Central memory CD8-positive, alpha-beta T cell (primary cell): ENCODE results near the gene PRSS48.
"Not testable (repeated sequence)": the region's sequence is repeated elsewhere in the genome, so short reads cannot be mapped to it uniquely, and the experiment has no call there.

Experiments used
- ATAC-seq: fragments of 150-1000 bp; cut with Tn5 transposase; replicated peaks from 2 replicates; pipeline ENCODE4 v1.10.0; 2022; ENCODE audit warnings: mild to moderate bottlenecking, moderate FRiP score, moderate number of reproducible peaks; ENCODE audit not compliant: poor library complexity, severe bottlenecking; ENCODE audit errors: extremely low read depth
- DNase-seq, 2 donors: peaks; one replicate each; pipeline ENCODE4 v3.0.0; 2021; ENCODE audit warnings: low spot score in 2 of 2
- H3K27ac Mint-ChIP-seq: one replicate; pipeline ENCODE4 v1.8.0; 2022; ENCODE audit warnings: low read depth, mild to moderate bottlenecking, moderate library complexity, mixed read lengths
- H3K27me3 Mint-ChIP-seq: one replicate; pipeline ENCODE4 v1.8.0; 2022; ENCODE audit warnings: mixed read lengths
- H3K36me3 Mint-ChIP-seq: one replicate; pipeline ENCODE4 v1.8.0; 2022; ENCODE audit warnings: mild to moderate bottlenecking, moderate library complexity, mixed read lengths; ENCODE audit not compliant: insufficient read depth
- H3K4me1 Mint-ChIP-seq: one replicate; pipeline ENCODE4 v1.8.0; 2022; ENCODE audit warnings: mixed read lengths
- H3K4me3 Mint-ChIP-seq: one replicate; pipeline ENCODE4 v1.8.0; 2022; ENCODE audit warnings: mild to moderate bottlenecking, moderate library complexity, mixed read lengths
- H3K9me3 Mint-ChIP-seq: one replicate; pipeline ENCODE4 v1.8.0; 2022; ENCODE audit warnings: mixed read lengths

Gene PRSS48

GRCh38 chr4:151310124-151310728, 33.3 kb downstream of the PRSS48 start:
- Mint-ChIP-seq H3K27ac (no peak overlapping the region), H3K4me3 (no peak overlapping the region), H3K36me3 (no peaks in the 10 kb centered on the region), H3K27me3 (no peaks in the 10 kb centered on the region), H3K9me3 (no peaks in the 10 kb centered on the region), H3K4me1 (no peaks in the 10 kb centered on the region)
- ATAC-seq, result no peak
- no peak for DNase-seq

GRCh38 chr4:151313306-151314009, 36.5 kb downstream of the PRSS48 start:
- Mint-ChIP-seq H3K9me3 (no peaks in the 10 kb centered on the region), H3K4me1 (no peaks in the 10 kb centered on the region), H3K4me3 (no peak overlapping the region), H3K36me3 (no peaks in the 10 kb centered on the region), H3K27me3 (peaks cover 21% of the 10 kb centered on the region), H3K27ac (no peak overlapping the region)
- no peak for DNase-seq
- ATAC-seq, result no peak

DNA sequence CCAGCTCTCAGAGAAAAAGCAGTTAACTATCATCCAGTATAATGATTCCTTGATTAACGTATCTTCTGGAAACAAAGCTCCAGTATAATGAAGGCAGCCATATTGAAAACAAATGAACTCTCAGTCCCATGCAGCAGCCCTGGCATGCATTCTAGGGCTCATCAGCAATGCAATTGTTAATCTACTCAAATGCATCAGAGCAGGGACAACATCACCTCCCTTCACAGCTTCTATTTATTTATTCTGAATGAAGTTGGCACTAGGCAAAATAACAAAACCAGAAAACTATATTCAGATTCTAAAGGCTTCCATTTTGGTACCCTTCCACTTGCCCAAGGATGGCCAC, 37.0 kb downstream of the PRSS48 start:
- DNase-seq, result no peak
- H3K9me3 Mint-ChIP-seq, result no peaks in the 10 kb centered on the region
- H3K27me3 Mint-ChIP-seq, result peaks cover 21% of the 10 kb centered on the region
- ATAC-seq, result no peak
- H3K4me1 Mint-ChIP-seq, result no peaks in the 10 kb centered on the region
- no peak overlapping the region for H3K27ac Mint-ChIP-seq
- no peaks in the 10 kb centered on the region for H3K36me3 Mint-ChIP-seq
- no peak overlapping the region for H3K4me3 Mint-ChIP-seq

GRCh38 chr4:151314479-151314878, 37.5 kb downstream of the PRSS48 start:
- H3K4me3 Mint-ChIP-seq, result no peak overlapping the region
- H3K27ac Mint-ChIP-seq, result no peak overlapping the region
- H3K4me1 Mint-ChIP-seq, result no peaks in the 10 kb centered on the region
- DNase-seq (no peak), ATAC-seq (no peak)
- H3K36me3 Mint-ChIP-seq, result no peaks in the 10 kb centered on the region
- no peaks in the 10 kb centered on the region for H3K9me3 Mint-ChIP-seq
- peaks cover 24% of the 10 kb centered on the region for H3K27me3 Mint-ChIP-seq

- ATAC-seq (no peak), DNase-seq (no peak)
- Mint-ChIP-seq H3K4me1 (no peaks in the 10 kb centered on the region), H3K9me3 (no peaks in the 10 kb centered on the region), H3K27ac (no peak overlapping the region), H3K4me3 (no peak overlapping the region), H3K36me3 (no peaks in the 10 kb centered on the region), H3K27me3 (peaks cover 33% of the 10 kb centered on the region)
Measured at GRCh38 chr4:151315212-151315886, 38.4 kb downstream of the PRSS48 start.

DNA sequence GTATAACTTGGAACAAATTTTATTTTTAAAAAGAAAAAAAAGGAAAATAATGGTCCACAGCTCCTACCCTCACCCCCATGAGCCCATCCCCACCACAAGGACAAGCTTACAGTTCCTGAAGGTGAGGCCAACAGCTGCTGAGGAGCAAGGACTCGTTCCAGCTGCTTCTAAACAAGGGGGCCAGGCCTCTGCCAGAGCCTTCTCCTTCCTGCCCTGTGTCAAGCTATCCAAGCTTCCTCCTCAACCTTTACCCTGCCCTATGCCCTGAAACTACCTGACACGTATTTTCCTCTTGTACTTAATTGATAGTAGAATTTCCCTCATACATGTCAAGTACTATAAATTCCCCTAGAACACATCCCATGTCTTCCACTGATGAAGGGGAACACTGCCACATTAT, 39.7 kb downstream of the PRSS48 start:
- no peaks in the 10 kb centered on the region for H3K36me3 Mint-ChIP-seq
- no peak for ATAC-seq
- no peaks in the 10 kb centered on the region for H3K4me1 Mint-ChIP-seq
- no peak overlapping the region for H3K27ac Mint-ChIP-seq
- H3K9me3 Mint-ChIP-seq, result no peaks in the 10 kb centered on the region
- DNase-seq, result no peak
- peaks cover 46% of the 10 kb centered on the region for H3K27me3 Mint-ChIP-seq
- H3K4me3 Mint-ChIP-seq, result no peak overlapping the region

DNA sequence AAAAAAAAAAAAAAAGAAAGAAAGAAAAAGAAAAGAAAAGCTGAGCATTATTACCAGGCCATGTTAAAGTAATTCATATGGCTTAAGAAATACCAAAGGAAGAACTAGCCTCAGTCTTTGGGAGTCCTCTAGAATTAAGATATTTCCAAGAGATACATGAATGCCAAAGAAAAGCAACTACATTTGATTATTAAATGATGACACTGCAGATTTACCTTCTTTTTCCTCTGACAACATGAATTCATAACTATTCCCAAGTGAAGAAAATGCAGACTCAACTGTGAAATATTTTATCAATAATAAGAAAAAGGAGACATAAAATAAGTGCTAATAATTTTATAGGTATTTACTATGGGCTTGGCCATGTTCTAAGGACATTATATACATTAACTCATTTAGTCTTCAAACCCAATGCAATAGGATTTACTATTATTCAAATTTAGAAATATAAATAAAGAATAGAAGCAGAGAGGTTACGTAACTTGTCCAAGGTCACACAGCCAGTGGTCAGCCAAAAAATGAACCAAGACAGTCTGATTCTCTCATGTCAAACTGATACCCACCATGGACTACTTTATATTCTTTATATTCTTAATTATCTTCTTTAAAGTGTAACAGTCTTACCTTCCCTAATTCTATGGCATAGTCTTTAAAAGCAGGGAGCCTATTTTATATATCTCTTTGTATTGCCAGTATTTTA, 41.5 kb downstream of the PRSS48 start:
- Mint-ChIP-seq H3K9me3 (no peaks in the 10 kb centered on the region), H3K27me3 (peaks cover 62% of the 10 kb centered on the region), H3K36me3 (no peaks in the 10 kb centered on the region), H3K4me3 (no peak overlapping the region), H3K27ac (no peak overlapping the region), H3K4me1 (no peaks in the 10 kb centered on the region)
- ATAC-seq (no peak), DNase-seq (no peak)

DNA sequence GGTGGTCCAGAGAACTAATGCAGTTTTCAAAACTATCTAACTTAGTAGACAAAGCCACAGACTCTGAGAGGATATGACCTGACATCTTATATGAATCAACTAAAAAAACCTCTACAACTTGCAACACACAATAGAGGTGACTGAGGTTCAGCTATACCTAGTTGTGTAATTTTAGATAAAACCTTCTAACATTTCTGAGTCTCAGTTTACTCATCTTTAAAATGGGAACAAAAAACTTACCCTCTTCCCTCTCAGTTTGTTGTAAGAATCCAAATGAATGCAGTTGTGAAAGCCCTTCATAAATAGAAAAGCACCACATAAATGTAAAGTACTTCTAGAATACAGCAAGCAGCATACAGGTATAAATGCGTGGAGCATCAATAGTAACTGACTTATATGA, 42.5 kb downstream of the PRSS48 start:
- Mint-ChIP-seq H3K27me3 (peaks cover 73% of the 10 kb centered on the region), H3K27ac (no peak overlapping the region)

GRCh38 chr4:151321586-151321985, 44.6 kb downstream of the PRSS48 start:
- peaks cover 82% of the 10 kb centered on the region for H3K27me3 Mint-ChIP-seq
- H3K27ac Mint-ChIP-seq, result no peak overlapping the region

More for the DNA sequence above, 42.5 kb downstream of the PRSS48 start:
- ATAC-seq (no peak), DNase-seq (no peak)
- no peaks in the 10 kb centered on the region for H3K36me3 Mint-ChIP-seq
- H3K4me1 Mint-ChIP-seq, result peaks cover 5% of the 10 kb centered on the region
- no peaks in the 10 kb centered on the region for H3K9me3 Mint-ChIP-seq
- H3K4me3 Mint-ChIP-seq, result no peak overlapping the region

DNA sequence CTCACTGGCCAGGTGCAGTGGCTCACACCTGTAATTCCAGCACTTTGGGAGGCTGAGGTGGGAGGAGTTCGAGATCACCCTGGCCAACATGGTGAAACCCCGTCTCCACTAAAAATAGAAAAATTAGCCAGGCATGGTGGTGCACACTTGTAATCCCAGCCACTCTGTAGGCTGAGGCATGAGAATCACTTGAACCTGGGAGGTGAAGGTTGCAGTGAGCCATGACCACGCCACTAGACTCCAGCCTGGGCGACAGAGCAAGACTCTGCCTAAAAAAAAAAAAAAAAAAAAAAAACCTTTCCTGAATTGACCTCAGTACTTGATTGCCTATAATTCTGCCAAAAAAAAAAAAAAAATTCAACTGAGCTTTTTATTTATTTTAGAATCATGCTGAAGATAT, 45.2 kb downstream of the PRSS48 start:
- H3K36me3 Mint-ChIP-seq, ATAC-seq, DNase-seq, H3K4me3 Mint-ChIP-seq, H3K27ac Mint-ChIP-seq, H3K9me3 Mint-ChIP-seq: not testable (repeated sequence)
- peaks cover 82% of the 10 kb centered on the region for H3K27me3 Mint-ChIP-seq
- peaks cover 11% of the 10 kb centered on the region for H3K4me1 Mint-ChIP-seq

More at GRCh38 chr4:151321586-151321985, 44.6 kb downstream of the PRSS48 start:
- no peak overlapping the region for H3K4me3 Mint-ChIP-seq
- H3K4me1 Mint-ChIP-seq, result peaks cover 11% of the 10 kb centered on the region
- H3K9me3 Mint-ChIP-seq, result no peaks in the 10 kb centered on the region
- DNase-seq (no peak), ATAC-seq (no peak)
- H3K36me3 Mint-ChIP-seq, result no peaks in the 10 kb centered on the region

DNA sequence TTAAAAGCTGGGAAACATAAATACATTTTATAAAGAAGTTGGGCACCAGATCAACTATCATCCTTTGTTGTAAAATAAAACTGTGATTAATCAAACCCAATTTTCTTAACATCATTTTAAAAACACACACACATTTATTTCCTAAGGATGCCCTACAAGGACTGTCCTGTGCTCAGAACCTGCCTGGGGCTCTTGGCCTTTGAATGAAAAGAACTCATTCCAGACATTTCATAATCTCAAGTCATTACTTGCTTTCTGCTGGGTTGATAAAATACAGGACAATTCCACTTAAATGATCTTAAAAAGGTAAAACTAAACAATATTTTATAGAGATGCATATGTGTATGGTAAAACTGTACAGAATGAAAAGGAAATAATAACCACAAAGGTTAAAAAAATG, 45.6 kb downstream of the PRSS48 start:
- Mint-ChIP-seq H3K4me1 (peaks cover 11% of the 10 kb centered on the region), H3K36me3 (no peaks in the 10 kb centered on the region), H3K9me3 (no peaks in the 10 kb centered on the region), H3K27ac (no peak overlapping the region), H3K4me3 (no peak overlapping the region), H3K27me3 (peaks cover 78% of the 10 kb centered on the region)
- ATAC-seq, result no peak
- DNase-seq, result no peak

DNA sequence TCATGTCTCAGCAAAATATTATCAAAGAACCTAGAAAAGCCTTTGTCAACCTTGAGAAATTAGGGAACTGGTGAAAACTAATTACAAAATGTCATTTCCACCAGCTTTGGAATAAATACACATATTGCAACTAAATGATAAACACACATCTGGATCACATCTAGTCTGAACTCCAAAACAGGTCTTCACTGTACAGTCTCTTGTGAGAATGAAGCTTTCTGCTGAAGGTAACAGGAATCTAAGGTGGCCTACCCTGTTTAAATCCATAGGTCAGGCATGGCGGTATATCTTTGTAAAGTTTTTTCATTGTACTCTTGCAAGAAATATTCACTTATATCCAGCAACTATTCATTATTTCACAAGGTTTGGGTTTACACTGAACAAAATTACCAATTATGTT, 46.7 kb downstream of the PRSS48 start:
- H3K36me3 Mint-ChIP-seq, result no peaks in the 10 kb centered on the region
- DNase-seq (no peak), ATAC-seq (no peak)
- H3K9me3 Mint-ChIP-seq, result no peaks in the 10 kb centered on the region
- no peak overlapping the region for H3K27ac Mint-ChIP-seq
- H3K4me3 Mint-ChIP-seq, result no peak overlapping the region
- peaks cover 86% of the 10 kb centered on the region for H3K27me3 Mint-ChIP-seq
- peaks cover 11% of the 10 kb centered on the region for H3K4me1 Mint-ChIP-seq
